Measurements from ENCODE around the gene TANC1.

TANC1 gene

GRCh38 chr2:158996378-158996993 is 28.0 kb downstream of the TANC1 start:
- DNase-seq, result no peak

DNA sequence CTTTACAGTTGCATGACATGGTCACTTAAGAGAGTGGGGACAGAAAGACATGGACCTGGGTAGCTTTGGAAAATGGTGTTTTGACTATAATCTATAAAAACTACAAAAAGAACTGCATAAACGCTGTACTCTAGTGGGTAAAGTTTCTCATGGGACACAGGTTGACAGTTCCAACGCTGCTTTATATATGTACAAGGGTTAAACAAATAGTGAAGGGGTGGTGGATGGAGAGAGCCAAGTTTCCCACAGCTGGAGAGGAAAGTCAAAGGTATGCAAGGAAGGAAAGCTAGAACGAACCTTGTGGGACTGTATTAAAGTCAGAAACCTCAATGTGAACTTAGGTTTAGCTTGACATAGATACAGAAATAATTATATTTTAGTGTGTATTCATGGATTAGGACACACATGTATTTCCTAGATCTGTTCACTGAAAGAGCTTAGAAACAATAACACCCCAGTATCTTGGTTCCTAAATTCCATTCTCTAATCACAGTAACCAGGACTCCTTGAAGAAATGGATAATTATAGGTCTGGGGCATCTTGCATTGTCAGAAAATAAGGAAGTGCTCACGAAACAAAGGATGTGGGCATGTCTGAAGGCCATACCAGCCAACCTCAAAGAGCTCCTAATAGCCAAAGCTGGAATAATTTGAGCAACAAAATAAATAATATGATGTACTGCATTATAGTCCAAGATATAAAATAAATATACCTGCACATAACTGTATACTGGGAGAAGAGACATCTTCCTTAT is 28.8 kb downstream of the TANC1 start:
- DNase-seq, result no peak

DNA sequence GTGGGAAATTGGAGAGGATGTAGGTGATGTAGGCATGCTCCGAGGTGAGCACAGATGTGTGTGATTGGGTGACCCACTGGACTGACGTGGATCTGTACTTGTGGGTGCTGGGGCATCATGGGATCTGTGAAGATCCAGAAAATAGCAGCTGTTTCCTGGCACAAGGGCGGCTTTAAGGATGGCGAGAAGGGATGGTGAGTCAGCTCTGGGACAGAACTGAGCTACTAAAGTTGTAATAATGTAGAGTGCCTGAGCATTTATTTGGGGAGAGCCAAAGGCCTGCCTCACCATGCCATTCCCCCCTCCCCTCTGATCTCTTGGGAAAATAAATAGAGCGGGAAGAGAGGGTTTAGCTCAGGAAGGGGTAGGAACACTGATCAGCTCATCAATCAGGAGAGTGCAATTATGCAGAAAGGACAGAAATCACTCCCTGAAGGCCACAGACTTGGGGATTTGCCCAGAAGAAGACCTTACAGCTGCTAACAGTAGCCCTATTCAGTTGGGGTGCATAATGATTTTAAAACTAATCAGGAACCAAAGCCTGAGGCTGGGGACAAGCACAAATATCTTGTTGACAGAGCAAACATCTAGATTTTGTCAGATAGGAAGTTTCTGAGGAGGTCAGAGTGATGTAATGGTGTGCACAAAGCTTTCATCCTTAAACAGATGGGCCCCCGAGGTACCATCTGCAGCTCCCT is 30.3 kb downstream of the TANC1 start:
- DNase-seq, result no peak

DNA sequence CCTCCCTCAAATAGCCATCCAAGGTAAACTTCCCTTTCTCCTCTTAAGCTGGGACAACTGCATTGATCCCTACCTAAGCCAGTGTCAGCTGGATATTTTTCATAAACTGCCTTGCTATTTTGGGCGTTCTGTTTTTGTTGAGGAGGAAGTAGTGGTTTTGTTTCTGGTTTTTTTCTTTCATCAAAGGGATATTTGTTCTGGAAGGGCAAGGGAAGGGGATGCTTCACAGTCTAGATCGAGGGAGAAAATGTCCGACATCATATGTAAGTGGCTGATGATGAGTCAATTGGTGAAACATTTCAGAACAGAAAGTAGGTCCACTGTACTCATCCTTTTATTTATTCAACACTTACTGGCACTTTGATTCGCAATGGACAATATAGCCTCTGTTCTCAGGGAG is 31.0 kb downstream of the TANC1 start:
- DNase-seq, result no peak

- DNase-seq, result no peak
These were observed 31.6 kb downstream of the TANC1 start for GRCh38 chr2:159000072-159000471.

- DNase-seq, result no peak
These were observed 34.1 kb downstream of the TANC1 start for GRCh38 chr2:159002462-159003111.

DNA sequence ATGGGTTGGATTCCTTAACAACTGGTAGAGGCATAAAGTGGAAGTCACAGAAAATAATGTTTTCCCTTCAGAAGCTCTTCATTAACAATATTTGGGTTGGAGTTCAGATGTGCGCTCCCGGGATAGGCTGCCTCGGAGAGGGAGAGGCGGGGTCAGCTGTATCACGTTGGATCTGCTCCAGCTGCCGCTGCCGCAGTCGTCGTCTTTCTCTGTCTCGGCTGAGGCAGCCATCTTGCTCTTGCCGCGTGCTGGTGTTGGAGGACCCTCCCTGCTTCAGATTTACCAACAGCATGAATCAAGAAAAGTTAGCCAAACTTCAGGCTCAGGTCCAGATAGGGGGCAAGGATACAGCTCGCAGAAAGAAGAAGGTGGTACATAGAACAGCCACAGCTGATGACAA is 35.1 kb downstream of the TANC1 start:
- DNase-seq, result no peak

DNA sequence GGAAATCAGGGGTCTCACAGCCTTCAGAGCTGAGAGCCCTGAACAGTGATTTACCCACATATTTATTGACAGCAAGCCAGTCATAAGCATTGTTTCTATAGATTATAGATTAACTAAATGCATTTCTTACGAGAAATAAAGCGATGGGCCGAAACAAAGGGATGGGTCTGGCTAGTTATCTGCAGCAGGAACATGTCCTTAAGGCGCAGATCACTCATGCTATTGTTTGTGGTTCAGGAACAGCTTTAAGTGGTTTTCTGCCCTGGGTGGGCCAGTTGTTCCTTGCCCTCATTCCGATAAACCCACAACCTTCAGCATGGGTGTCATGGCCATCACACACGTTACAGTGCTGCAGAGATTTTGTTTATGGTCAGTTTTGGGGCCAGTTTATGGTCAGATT is 36.4 kb downstream of the TANC1 start:
- DNase-seq, result no peak

GRCh38 chr2:159009940-159010339 is 41.5 kb downstream of the TANC1 start:
- no peak for DNase-seq

DNA sequence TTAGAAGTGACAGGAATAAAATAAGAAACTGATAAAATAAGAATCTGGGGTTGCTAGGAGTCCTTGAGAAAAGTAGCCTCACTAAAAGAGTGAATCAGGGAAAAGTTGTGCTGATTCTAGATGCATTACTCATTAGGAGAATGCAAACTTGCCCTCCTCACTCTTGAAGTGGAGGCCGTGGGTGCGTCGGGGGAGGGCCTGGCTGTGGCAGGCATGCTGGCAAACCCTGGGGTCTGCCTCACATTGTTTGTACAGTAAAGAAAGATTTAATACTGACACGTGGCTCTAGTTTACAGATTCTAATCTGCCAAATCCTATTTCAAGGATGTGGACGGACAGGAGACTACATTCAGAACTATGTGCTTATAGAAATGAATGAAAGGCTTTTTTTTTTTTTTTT is 41.9 kb downstream of the TANC1 start:
- DNase-seq, result no peak

- no peak for DNase-seq
These were observed 42.5 kb downstream of the TANC1 start for GRCh38 chr2:159010963-159011362.

GRCh38 chr2:159012142-159012541 is 43.7 kb downstream of the TANC1 start:
- no peak for DNase-seq

DNA sequence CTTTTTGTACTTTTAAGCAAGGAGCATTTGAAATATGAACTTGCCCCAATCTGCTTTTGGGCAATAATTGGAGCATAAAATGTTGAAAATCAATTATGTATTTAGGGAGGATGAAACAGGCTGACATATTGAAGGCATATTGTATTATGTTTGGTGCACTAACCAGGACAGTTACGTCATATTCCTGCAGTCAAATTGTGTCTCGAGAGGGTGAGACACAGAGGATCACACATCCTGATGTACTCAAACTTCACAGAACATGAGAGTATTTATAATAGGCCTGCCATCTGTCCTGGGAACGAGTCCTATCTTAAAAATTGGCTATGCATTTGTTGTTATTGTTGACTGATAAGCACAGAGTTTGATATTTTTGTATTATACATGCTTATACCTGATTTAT is 44.7 kb downstream of the TANC1 start:
- DNase-seq, result no peak

GRCh38 chr2:159015174-159015573 is 46.7 kb downstream of the TANC1 start:
- no peak for DNase-seq

- no peak for DNase-seq
These were observed 47.4 kb downstream of the TANC1 start for GRCh38 chr2:159015823-159016222.

GRCh38 chr2:159017837-159018236 is 49.4 kb downstream of the TANC1 start:
- no peak for DNase-seq

DNA sequence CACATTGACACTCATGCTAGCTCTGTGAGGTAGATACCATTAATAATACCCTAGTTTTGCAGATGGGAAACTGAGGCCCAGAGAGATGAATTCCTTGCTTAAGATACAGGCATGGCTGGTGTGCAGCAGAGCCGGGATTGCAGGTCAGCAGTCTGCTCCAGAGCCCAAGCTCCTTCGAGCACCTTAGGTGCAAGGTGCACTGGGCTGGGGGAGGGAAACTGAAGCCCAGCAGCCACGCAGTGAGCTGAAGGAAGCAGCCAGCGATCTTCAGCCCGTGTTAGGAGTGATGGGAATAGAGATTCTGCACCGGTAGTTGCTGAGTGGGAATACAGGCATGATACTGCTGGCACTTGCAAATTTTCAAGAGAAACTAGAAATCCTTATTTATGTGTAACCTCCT is 50.6 kb downstream of the TANC1 start:
- no peak for DNase-seq

DNA sequence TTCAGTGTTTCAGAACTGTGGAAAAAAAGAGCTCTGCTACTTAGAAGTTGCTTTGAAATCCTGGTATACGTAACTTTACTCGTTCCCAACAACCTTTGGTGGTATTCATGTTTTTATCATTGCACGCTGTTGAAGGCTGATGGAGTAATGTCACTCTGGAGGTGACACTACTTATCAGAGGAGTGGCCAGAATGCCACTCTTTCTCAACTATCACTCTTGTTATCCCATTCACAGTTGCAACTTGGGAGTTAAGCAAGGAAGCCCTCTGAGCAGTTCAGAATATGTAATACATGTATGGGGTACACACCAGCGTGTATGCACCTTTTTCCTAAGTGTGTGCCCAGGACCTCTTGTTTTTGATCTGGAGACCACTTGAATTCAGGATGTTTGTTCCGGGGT is 53.6 kb downstream of the TANC1 start:
- DNase-seq, result no peak

GRCh38 chr2:159026170-159026569 is 57.7 kb downstream of the TANC1 start:
- DNase-seq, result no peak

DNA sequence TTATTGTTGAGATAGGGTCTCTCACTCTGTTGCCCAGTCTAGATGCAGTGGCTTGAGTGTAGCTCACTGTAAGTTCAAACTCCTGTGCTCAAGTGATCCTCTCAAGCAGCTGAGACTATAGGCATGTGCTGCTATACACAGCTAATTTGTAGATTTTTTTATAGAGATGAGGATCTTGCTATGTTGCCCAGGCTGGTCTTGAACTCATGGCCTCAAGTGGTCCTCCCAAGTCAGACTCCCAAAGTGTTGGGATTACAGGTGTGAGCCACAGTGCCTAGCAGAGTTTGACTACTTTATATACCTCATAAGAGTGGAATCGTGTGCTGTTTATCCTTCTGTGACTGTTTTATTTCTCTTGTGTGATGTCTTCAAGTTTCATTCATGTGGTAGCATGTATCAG is 60.3 kb downstream of the TANC1 start:
- DNase-seq, result no peak

DNA sequence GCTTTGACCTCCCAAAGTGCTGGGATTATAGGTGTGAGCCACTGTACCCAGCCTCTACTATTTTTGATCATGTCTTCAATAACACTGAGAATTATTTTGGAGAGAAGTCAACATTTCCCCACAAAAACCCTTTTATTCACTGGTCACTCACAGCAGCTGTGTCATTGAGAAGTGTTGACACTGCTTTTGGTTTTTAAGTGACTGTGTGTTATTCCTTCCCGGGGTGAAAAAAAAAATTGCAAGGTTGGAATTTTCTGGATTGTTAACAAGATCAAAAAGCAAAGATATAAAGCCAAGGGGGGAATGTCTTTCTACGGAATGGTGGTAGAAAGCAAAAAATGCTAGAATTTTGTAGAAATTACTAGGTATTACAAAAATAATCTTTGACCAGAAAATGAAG is 61.5 kb downstream of the TANC1 start:
- no peak for DNase-seq

GRCh38 chr2:159030674-159031380 is 62.4 kb downstream of the TANC1 start:
- no peak for DNase-seq

DNA sequence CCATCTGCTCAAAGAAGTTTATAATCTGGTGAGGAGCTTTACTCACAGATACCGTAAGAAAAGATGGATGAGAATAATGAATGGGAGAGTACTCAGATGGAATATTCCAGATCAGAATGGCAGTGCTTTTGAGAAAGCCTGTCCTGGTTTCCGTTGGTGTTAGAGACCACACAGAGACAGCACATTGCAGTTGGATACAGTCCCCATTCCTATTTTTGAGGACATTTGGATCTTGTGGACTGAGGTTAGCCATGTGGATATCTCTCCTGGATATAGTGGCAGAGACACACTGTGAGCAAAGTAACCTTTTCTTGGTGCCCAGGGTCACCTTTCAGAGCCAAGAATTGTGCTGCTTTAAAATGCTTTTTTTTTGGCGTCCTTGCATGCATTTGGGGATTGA is 63.7 kb downstream of the TANC1 start:
- no peak for DNase-seq

Measured in CD4-positive, alpha-beta T cell treated with Interleukin-6 for 4 hours (primary cell).